Sigmoid colon (tissue), 3 donors: Measurements from ENCODE around the gene HTRA3.

Source experiments
- CTCF ChIP-seq, 4 experiments: fragments of 450-650 bp in 3 of 4; fragments of 200-600 bp in 1 of 4; IDR thresholded peaks; one replicate each; pipeline ENCODE4 v1.5.1; 2016 to 2019; ENCODE audit warnings: antibody characterized with exemption in 4 of 4, mild to moderate bottlenecking in 3 of 4, moderate library complexity in 2 of 4
- POLR2A ChIP-seq, 2 donors: fragments of 450-650 bp; IDR thresholded peaks; one replicate each; pipeline ENCODE4 v1.6.1; 2016; ENCODE audit warnings: antibody characterized with exemption in 2 of 2, mild to moderate bottlenecking in 2 of 2, moderate library complexity in 2 of 2

- no peak for TF ChIP-seq CTCF (IDR thresholded peaks at IDR 0.05)
- TF ChIP-seq POLR2A (IDR thresholded peaks at IDR 0.05), result no peak
Measured at GRCh38 chr4:8343967-8344331, 74.4 kb downstream of the HTRA3 start.
